Kidney (tissue), 14 donors: Measurements from ENCODE around the gene FAM98C. TPM values are rescaled to one million over a fixed set of nuclear protein-coding genes. Genes with fewer than 3 reads are reported as not detected.

Experiments used
- DNase-seq, 5 donors: peaks; one replicate each; pipeline ENCODE4 v3.0.0-alpha.2; 2013 to 2020
- FAIRE-seq: peaks from 2 replicates; lab custom pipeline; 2012; peaks lifted over from hg19 to GRCh38; lab: Jason Lieb, UNC
- H3K27ac ChIP-seq, 2 donors: one replicate each; pipeline ENCODE4 v1.7.0; 2013; ENCODE audit warnings: low read depth in 2 of 2, low read length in 2 of 2, inconsistent platforms in 1 of 2
- H3K27me3 ChIP-seq: one replicate; pipeline ENCODE4 v1.7.1; 2013; ENCODE audit warnings: low read length, inconsistent platforms; ENCODE audit not compliant: control insufficient read depth, insufficient read depth
- H3K36me3 ChIP-seq, 3 donors: one replicate each; pipeline versions ENCODE4 v1.7.0 to v1.7.1; 2013; ENCODE audit warnings: low read length in 3 of 3, control low read depth in 1 of 3, inconsistent platforms in 1 of 3; ENCODE audit not compliant: insufficient read depth in 3 of 3, control insufficient read depth in 2 of 3
- H3K4me1 ChIP-seq, 3 donors: one replicate each; pipeline versions ENCODE4 v1.7.0 to v1.7.1; 2013; ENCODE audit warnings: low read length in 3 of 3, inconsistent platforms in 1 of 3, low read depth in 1 of 3; ENCODE audit not compliant: control insufficient read depth in 2 of 3, insufficient read depth in 2 of 3
- H3K4me3 ChIP-seq, 3 donors: one replicate each; pipeline versions ENCODE4 v1.7.0 to v1.8.1; 2013; ENCODE audit warnings: low read length in 3 of 3, control low read depth in 1 of 3, inconsistent platforms in 1 of 3
- H3K9ac ChIP-seq, 3 donors: one replicate each; pipeline versions ENCODE4 v1.7.0 to v1.7.1; 2013; ENCODE audit warnings: low read length in 3 of 3, control low read depth in 1 of 3, inconsistent platforms in 1 of 3
- H3K9me3 ChIP-seq, 3 donors: one replicate each; pipeline versions ENCODE4 v1.7.0 to v1.7.1; 2013; ENCODE audit warnings: low read length in 3 of 3, control low read depth in 1 of 3, inconsistent platforms in 1 of 3; ENCODE audit not compliant: control insufficient read depth in 2 of 3, insufficient read depth in 1 of 3
- intact Hi-C: fragments of 100-400 bp; cut with DNase I; formaldehyde crosslinking; loops from one replicate; pipeline ENCODE4 v1.11.1; 2022
- polyA plus RNA-seq: library from polyadenylated mRNA; stranded (reverse); fragments of 350-450 nt; fragmentation: Illumina TruSeq; extraction: RNeasy Lipid Tissue Mini Kit (QIAGEN cat#74804); gene quantifications from one replicate; pipeline ENCODE4 v1.2.3, GENCODE V29; 2014; ENCODE audit warnings: low read depth, low replicate concordance; ENCODE audit not compliant: insufficient read depth
- total RNA-seq: library from RNA; stranded (reverse); fragmentation: NEBNext Ultra II Directional; extraction: Animal tissue kit (Norgen Biotek cat#: 25700); gene quantifications from one replicate; pipeline ENCODE4 v1.2.1, GENCODE V29; 2021
- TF ChIP-seq, protein P1 (sequence below): IDR thresholded peaks from 3 replicates; pipeline ENCODE4 v1.5.1; 2012; ENCODE audit warnings: mild to moderate bottlenecking, moderate library complexity, borderline replicate concordance; ENCODE audit not compliant: insufficient read depth; ENCODE audit errors: extremely low read depth
- donor health status: control.
- donor health status: control.
- donor health status: control.
- donor health status: control.
- donor health status: control.
- donor health status: DM: yes; HTN: yes; CAD: no.
- donor health status: Normal renal cell carcinoma (clear cell type).

FAM98C gene
- total and polyA plus RNA-seq, 2 donors from 2014 or later: 22.3 to 25.2 TPM

DNA sequence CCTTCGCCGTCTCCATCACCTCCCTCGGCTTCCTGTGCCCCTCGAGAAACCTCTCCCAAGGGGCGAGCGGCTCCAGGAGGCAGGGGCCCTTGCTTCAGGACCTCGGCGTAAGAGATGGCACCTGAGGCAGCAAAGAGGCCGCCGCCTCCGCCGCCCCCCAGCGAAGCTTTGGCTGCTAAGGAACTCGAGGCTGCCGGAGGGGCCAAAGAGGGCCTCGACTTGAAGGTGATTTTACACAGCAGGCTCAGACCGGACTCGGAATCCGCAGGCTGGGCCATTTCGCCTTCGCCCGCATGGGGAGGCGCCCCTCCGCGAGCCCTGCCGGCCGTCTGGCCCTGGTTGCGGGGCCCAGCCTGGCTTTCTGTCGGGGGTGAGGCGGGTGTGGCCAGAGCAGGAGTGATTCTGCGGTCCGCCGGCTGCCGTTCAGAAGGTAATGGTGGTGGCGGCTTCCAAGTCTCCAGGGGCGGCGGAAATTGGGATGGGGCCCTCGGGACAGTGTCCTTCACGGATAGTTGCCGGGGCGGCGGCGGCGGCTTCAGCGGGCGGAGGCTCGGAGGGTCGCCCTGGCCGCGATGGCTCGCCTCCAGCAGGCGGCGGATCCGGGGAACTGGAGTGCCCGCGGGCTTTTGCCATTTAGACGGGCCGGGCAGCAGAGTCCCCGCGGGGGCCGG is 16.5 kb upstream of the FAM98C start:
- Histone ChIP-seq H3K27me3 (peaks cover 2% of the 10 kb centered on the region), H3K4me1 (peaks cover 0 to 4% (median 0%) of the 10 kb centered on the region in 3 donors), H3K27ac (no peak overlapping the region), H3K4me3 (no peak overlapping the region), H3K9me3 (no peaks in the 10 kb centered on the region), H3K36me3 (peaks cover 0 to 21% (median 6%) of the 10 kb centered on the region in 3 donors), H3K9ac (no peak overlapping the region)
- intact Hi-C loops: no loop called here
- TF ChIP-seq, protein P1, sequence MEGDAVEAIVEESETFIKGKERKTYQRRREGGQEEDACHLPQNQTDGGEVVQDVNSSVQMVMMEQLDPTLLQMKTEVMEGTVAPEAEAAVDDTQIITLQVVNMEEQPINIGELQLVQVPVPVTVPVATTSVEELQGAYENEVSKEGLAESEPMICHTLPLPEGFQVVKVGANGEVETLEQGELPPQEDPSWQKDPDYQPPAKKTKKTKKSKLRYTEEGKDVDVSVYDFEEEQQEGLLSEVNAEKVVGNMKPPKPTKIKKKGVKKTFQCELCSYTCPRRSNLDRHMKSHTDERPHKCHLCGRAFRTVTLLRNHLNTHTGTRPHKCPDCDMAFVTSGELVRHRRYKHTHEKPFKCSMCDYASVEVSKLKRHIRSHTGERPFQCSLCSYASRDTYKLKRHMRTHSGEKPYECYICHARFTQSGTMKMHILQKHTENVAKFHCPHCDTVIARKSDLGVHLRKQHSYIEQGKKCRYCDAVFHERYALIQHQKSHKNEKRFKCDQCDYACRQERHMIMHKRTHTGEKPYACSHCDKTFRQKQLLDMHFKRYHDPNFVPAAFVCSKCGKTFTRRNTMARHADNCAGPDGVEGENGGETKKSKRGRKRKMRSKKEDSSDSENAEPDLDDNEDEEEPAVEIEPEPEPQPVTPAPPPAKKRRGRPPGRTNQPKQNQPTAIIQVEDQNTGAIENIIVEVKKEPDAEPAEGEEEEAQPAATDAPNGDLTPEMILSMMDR: no peak
- FAIRE-seq (no peak), DNase-seq (peak in 3 of 5 donors; percentile 41 to 82 (median 73))

GRCh38 chr19:38386971-38387549 is 15.8 kb upstream of the FAM98C start:
- H3K9me3 ChIP-seq: no peaks in the 10 kb centered on the region
- H3K36me3 ChIP-seq: peaks cover 0 to 15% (median 5%) of the 10 kb centered on the region in 3 donors
- peak overlapping the region; percentile 42 to 64 (median 54) for H3K4me3 ChIP-seq
- TF ChIP-seq, protein P1: no peak
- DNase-seq (peak in 1 of 5 donors; percentile 76), FAIRE-seq (no peak)
- H3K27ac ChIP-seq: no peak overlapping the region
- intact Hi-C loops: no loop called here
- H3K9ac ChIP-seq: no peak overlapping the region
- H3K27me3 ChIP-seq: peaks cover 2% of the 10 kb centered on the region
- peaks cover 0 to 4% (median 0%) of the 10 kb centered on the region in 3 donors for H3K4me1 ChIP-seq

- no peak within 1 kb of the TSS for H3K27ac ChIP-seq
- peak within 1 kb of the TSS; percentile 47 to 64 (median 54) for H3K4me3 ChIP-seq
- H3K9me3 ChIP-seq: no peaks in the 10 kb centered on the region
- peaks cover 0 to 4% (median 0%) of the 10 kb centered on the region in 3 donors for H3K4me1 ChIP-seq
- FAIRE-seq (no peak), DNase-seq (peak; percentile 90 to 96 (median 92))
- intact Hi-C loops: no loop called here
- TF ChIP-seq, protein P1: no peak
- H3K36me3 ChIP-seq: peaks cover 0 to 10% (median 5%) of the 10 kb centered on the region in 3 donors
- peak within 1 kb of the TSS in 2 of 3 donors; percentile 34 to 37 for H3K9ac ChIP-seq
- peaks cover 2% of the 10 kb centered on the region for H3K27me3 ChIP-seq
Measured at GRCh38 chr19:38387550-38388348, 15.1 kb upstream of the FAM98C start, which contains the start of gene GGN. GGN (minus strand) TSS chr19:38388034; CDS start chr19:38387261, 773 bp downstream.
